HepG2 (cell line): ENCODE results near the gene ZNF48. TPM values are rescaled to one million over a fixed set of nuclear protein-coding genes. Genes with fewer than 3 reads are reported as not detected.

Source experiments
- AHR ChIP-seq: IDR thresholded peaks from 2 replicates; pipeline ENCODE4 v1.6.1; 2018; ENCODE audit warnings: missing genetic modification reagents, missing compliant biosample characterization
- AKNA ChIP-seq: sonication (generic); formaldehyde crosslinking; IDR thresholded peaks from 2 replicates; pipeline ENCODE4 v1.4.0; 2020; ENCODE audit warnings: missing genetic modification reagents, borderline replicate concordance
- MBNL3 ChIP-seq: fragments of 250-450 bp; sonication (Bioruptor Pico); conservative IDR thresholded peaks from 2 replicates; pipeline ENCODE4 v1.8.0; 2022; ENCODE audit warnings: mild to moderate bottlenecking, inconsistent platforms
- MLLT10 ChIP-seq: sonication (generic); formaldehyde crosslinking; IDR thresholded peaks from 2 replicates; pipeline ENCODE4 v1.4.0; 2020; ENCODE audit warnings: missing genetic modification reagents
- SETDB1 ChIP-seq: sonication (generic); formaldehyde crosslinking; IDR thresholded peaks from 2 replicates; pipeline ENCODE4 v1.5.1; 2020; ENCODE audit warnings: missing genetic modification reagents, mild to moderate bottlenecking, borderline replicate concordance
- ZHX1 ChIP-seq: sonication (generic); formaldehyde crosslinking; IDR thresholded peaks from 2 replicates; pipeline ENCODE4 v1.8.1; 2022; ENCODE audit warnings: low read depth, mild to moderate bottlenecking, missing genetic modification reagents
- ZNF138 ChIP-seq: sonication (generic); formaldehyde crosslinking; IDR thresholded peaks from 2 replicates; pipeline ENCODE4 v1.5.0; 2020; ENCODE audit warnings: mild to moderate bottlenecking, low read depth, missing genetic modification reagents
- ZNF33B ChIP-seq: sonication (generic); formaldehyde crosslinking; IDR thresholded peaks from 2 replicates; pipeline ENCODE4 v1.5.1; 2020; ENCODE audit warnings: mild to moderate bottlenecking, missing genetic modification reagents
- polyA plus RNA-seq, 8 experiments: library from polyadenylated mRNA; depleted of rRNA in 3 of 8; stranded (reverse) in 7 of 8; unstranded in 1 of 8; fragments of >200 nt; fragmentation: Illumina TruSeq in 4 of 8; extraction: Trizol in 4 of 8; gene quantifications; 2 replicates each; pipeline versions ENCODE4 v1.2.1 to v1.2.3, GENCODE V29; 2011 to 2016; ENCODE audit warnings: low read depth in 4 of 8, missing spikeins in 1 of 8, mixed read lengths in 1 of 8; ENCODE audit not compliant: insufficient read depth in 1 of 8
- total RNA-seq, 5 experiments: library from RNA; depleted of rRNA; stranded (reverse); fragments of >200 nt; fragmentation: Illumina TruSeq; extraction: Trizol; gene quantifications; 2 replicates each; pipeline ENCODE4 v1.2.3, GENCODE V29; 2016; ENCODE audit warnings: low read depth in 1 of 5

The ZNF48 gene
- total and polyA plus RNA-seq, 2 of the 13 experiments (the other 11 are each of a cell fraction or from before 2014, with no cell fraction given) = 9.9 to 12.3 TPM

- TF ChIP-seq AKNA (no peak; the same call in 1 of the 2 replicates), ZHX1 (no peak; the same call in 1 of the 2 replicates), ZNF138 (CRISPR knock-in tag) (peak; percentile 69; the same call in 1 of the 2 replicates), AHR (CRISPR knock-in tag) (peak; percentile 50), ZNF33B (CRISPR knock-in tag) (peak; percentile 78; the same call in 1 of the 2 replicates), SETDB1 (CRISPR knock-in tag) (no peak), MLLT10 (CRISPR knock-in tag) (no peak), MBNL3 (CRISPR knock-in tag) (no peak)
Measured at GRCh38 chr16:30429678-30430427, 34.6 kb downstream of the ZNF48 start, which contains the start of gene DCTPP1 (continued).
